GM10847 (cell line): ENCODE results near the gene RASAL2.

Experiments
- POLR2A ChIP-seq: IDR thresholded peaks from 2 replicates; pipeline ENCODE4 v1.6.1; 2011; ENCODE audit not compliant: insufficient read length; ENCODE audit errors: extremely low read depth

Gene RASAL2

GRCh38 chr1:178311164-178311563, 217.3 kb downstream of the RASAL2 start:
- no peak for TF ChIP-seq POLR2A

GRCh38 chr1:178323067-178323466, 229.2 kb downstream of the RASAL2 start:
- no peak for TF ChIP-seq POLR2A

- no peak for TF ChIP-seq POLR2A
Measured at GRCh38 chr1:178324003-178324402, 230.1 kb downstream of the RASAL2 start.

GRCh38 chr1:178328728-178329127, 234.8 kb downstream of the RASAL2 start:
- no peak for TF ChIP-seq POLR2A

- no peak for TF ChIP-seq POLR2A
Measured at GRCh38 chr1:178330153-178330552, 236.2 kb downstream of the RASAL2 start.

GRCh38 chr1:178330848-178331497, 237.1 kb downstream of the RASAL2 start:
- TF ChIP-seq POLR2A: no peak

- no peak for TF ChIP-seq POLR2A
Measured at GRCh38 chr1:178335426-178335825, 241.5 kb downstream of the RASAL2 start.

GRCh38 chr1:178337091-178337706, 243.3 kb downstream of the RASAL2 start:
- TF ChIP-seq POLR2A: no peak

- no peak for TF ChIP-seq POLR2A
Measured at GRCh38 chr1:178339834-178340233, 245.9 kb downstream of the RASAL2 start.

- no peak for TF ChIP-seq POLR2A
Measured at GRCh38 chr1:178341261-178341956, 247.5 kb downstream of the RASAL2 start.

- no peak for TF ChIP-seq POLR2A
Measured at GRCh38 chr1:178342745-178343144, 248.8 kb downstream of the RASAL2 start.

GRCh38 chr1:178344513-178345091, 250.7 kb downstream of the RASAL2 start:
- no peak for TF ChIP-seq POLR2A

GRCh38 chr1:178345238-178345637, 251.3 kb downstream of the RASAL2 start:
- no peak for TF ChIP-seq POLR2A

GRCh38 chr1:178345807-178346206, 251.9 kb downstream of the RASAL2 start:
- no peak for TF ChIP-seq POLR2A

- no peak for TF ChIP-seq POLR2A
Measured at GRCh38 chr1:178349801-178350200, 255.9 kb downstream of the RASAL2 start.

- no peak for TF ChIP-seq POLR2A
Measured at GRCh38 chr1:178352790-178353416, 259.0 kb downstream of the RASAL2 start.

GRCh38 chr1:178353524-178353923, 259.6 kb downstream of the RASAL2 start:
- no peak for TF ChIP-seq POLR2A
